Thyroid gland (tissue), 4 donors: Measurements from ENCODE around the gene CD82.

Experiments used
- CTCF ChIP-seq, 6 experiments: fragments of 200-600 bp in 3 of 6; fragments of 450-650 bp in 3 of 6; sonication (generic) in 3 of 6; IDR thresholded peaks; one replicate each; pipeline ENCODE4 v1.5.1; 2016 to 2019; ENCODE audit warnings: antibody characterized with exemption in 6 of 6, mild to moderate bottlenecking in 2 of 6, inconsistent platforms in 1 of 6, moderate library complexity in 1 of 6
- POLR2A ChIP-seq, 2 donors: fragments of 450-650 bp; IDR thresholded peaks; one replicate each; pipeline ENCODE4 v1.6.1; 2017; ENCODE audit warnings: antibody characterized with exemption in 2 of 2, mild to moderate bottlenecking in 2 of 2, moderate library complexity in 1 of 2

- TF ChIP-seq CTCF (IDR thresholded peaks at IDR 0.05) (no peak), POLR2A (IDR thresholded peaks at IDR 0.05) (no peak)
Measured at GRCh38 chr11:44533921-44534711, 31.3 kb upstream of the CD82 start.
